Upper lobe of left lung (tissue), 6 donors: ENCODE measurements around the gene FAM13A. TPM values are rescaled to one million over a fixed set of nuclear protein-coding genes. Genes with fewer than 3 reads are reported as not detected.

Source experiments
- ATAC-seq, 2 donors: fragments of 200-7000 bp; cut with Tn5 transposase; one replicate each; pipeline ENCODE4 v1.9.1; 2022; ENCODE audit warnings: mild to moderate bottlenecking in 2 of 2, moderate library complexity in 2 of 2; ENCODE audit not compliant: low FRiP score in 2 of 2
- DNase-seq, 2 donors: peaks; one replicate each; pipeline ENCODE4 v3.0.0-alpha.2; 2019 to 2020
- H3K27ac ChIP-seq, 4 donors: fragments of 200-600 bp; sonication (generic); one replicate each; pipeline ENCODE4 v1.5.1; 2016 to 2019
- H3K27me3 ChIP-seq, 4 donors: fragments of 200-600 bp; sonication (generic); one replicate each; pipeline ENCODE4 v1.5.1; 2017 to 2019
- H3K36me3 ChIP-seq, 4 donors: fragments of 200-600 bp; sonication (generic); one replicate each; pipeline ENCODE4 v1.5.1; 2016 to 2019
- H3K4me1 ChIP-seq, 4 donors: fragments of 200-600 bp; sonication (generic); one replicate each; pipeline ENCODE4 v1.5.1; 2018 to 2019
- H3K4me3 ChIP-seq, 4 donors: fragments of 200-600 bp; sonication (generic); one replicate each; pipeline ENCODE4 v1.5.1; 2017 to 2019; ENCODE audit warnings: mild to moderate bottlenecking in 2 of 4, moderate library complexity in 1 of 4
- H3K9me3 ChIP-seq, 4 donors: fragments of 200-600 bp; sonication (generic); one replicate each; pipeline ENCODE4 v1.5.1; 2018 to 2019
- CTCF ChIP-seq, 6 experiments: fragments of 450-650 bp in 4 of 6; fragments of 200-600 bp in 2 of 6; sonication (generic) in 2 of 6; IDR thresholded peaks; one replicate each; pipeline ENCODE4 v1.5.1; 2016 to 2019; ENCODE audit warnings: antibody characterized with exemption in 6 of 6
- EP300 ChIP-seq, 4 donors: sonication (generic); formaldehyde crosslinking; IDR thresholded peaks; one replicate each; pipeline ENCODE4 v1.5.1; 2017; ENCODE audit warnings: antibody characterized with exemption in 4 of 4, control low read depth in 2 of 4
- POLR2A ChIP-seq, 4 donors: fragments of 450-650 bp; IDR thresholded peaks; one replicate each; pipeline ENCODE4 v1.5.1; 2016 to 2017; ENCODE audit warnings: antibody characterized with exemption in 4 of 4, mild to moderate bottlenecking in 2 of 4
- POLR2AphosphoS5 ChIP-seq, 2 donors: sonication (generic); formaldehyde crosslinking; IDR thresholded peaks; one replicate each; pipeline ENCODE4 v1.5.1; 2017; ENCODE audit warnings: antibody characterized with exemption in 2 of 2
- WGBS, 2 donors: methylation state at CpG; one replicate each; pipeline ENCODE4 v1.1.5; 2017 to 2018; 5-methylcytosine and 5-hydroxymethylcytosine counted together
- total RNA-seq, 6 donors: library from RNA; depleted of rRNA in 4 of 6; stranded (reverse); fragments of >200 nt in 4 of 6; gene quantifications; one replicate each; pipeline versions ENCODE4 v1.1.0 to v1.2.1, GENCODE V29; 2016 to 2021
- donor health status: DM: no; HTN: no; CAD: no; lungs with moderate emphysema.
- donor health status: DM: no; HTN: yes; CAD: no; lungs with severe emphysema.

FAM13A gene
- total RNA-seq, 6 donors from 2014 or later = 15.8 to 173 (median 34.1) TPM

DNA sequence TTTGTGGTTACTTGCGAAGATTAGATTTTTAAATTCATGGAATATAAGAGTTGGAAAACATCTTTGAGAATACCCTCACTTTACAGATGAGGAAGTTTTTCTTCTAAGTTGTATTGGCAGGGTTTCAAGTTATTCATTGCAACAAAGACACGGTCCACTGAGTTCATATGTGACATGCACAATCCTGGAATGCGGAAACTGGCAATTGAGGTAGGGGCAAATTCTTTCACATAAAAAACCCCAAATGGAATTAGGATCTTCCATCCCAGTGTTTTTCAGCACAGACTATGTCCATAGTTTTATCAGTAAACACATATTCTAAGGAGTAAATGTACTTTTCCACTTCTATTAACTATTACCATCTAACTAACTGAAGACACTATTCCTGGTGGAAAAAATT lies 277.6 kb downstream of the FAM13A start:
- DNase-seq (no peak), ATAC-seq (no peak)
- Histone ChIP-seq H3K4me3 (no peak overlapping the region), H3K27me3 (no peaks in the 10 kb centered on the region), H3K4me1 (peaks cover 0 to 8% (median 0%) of the 10 kb centered on the region in 4 donors), H3K36me3 (peaks cover 0 to 67% (median 6%) of the 10 kb centered on the region in 4 donors), H3K27ac (no peak overlapping the region), H3K9me3 (no peaks in the 10 kb centered on the region)
- 62 to 67% methylated on average over 3 of the region's 3 CpGs for WGBS, 2 donors
- TF ChIP-seq EP300 (IDR thresholded peaks at IDR 0.05) (no peak), POLR2AphosphoS5 (IDR thresholded peaks at IDR 0.05) (no peak), POLR2A (IDR thresholded peaks at IDR 0.05) (no peak), CTCF (IDR thresholded peaks at IDR 0.05) (no peak)

DNA sequence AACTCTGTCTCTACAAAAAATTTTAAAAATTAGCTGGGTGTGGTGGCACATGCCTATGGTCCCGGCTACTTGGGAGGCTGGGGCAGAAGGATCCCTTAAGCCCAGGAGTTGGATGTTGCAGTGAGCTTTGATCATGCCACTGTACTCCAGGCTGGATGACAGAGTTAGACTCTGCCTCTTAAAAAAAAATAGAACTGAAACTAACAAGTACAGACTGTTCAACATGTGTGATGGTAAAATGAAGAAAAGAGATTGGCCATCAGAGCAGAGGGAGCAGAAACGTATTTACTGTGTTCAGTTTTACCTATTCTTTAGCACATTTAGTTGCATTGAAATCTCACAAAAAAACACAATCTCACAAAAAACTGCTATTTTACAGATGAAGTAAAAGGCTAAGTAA lies 281.5 kb downstream of the FAM13A start:
- ATAC-seq = no peak
- no peak overlapping the region for H3K27ac ChIP-seq
- no peak for DNase-seq
- H3K4me3 ChIP-seq = no peak overlapping the region
- H3K4me1 ChIP-seq = peaks cover 0 to 12% (median 3%) of the 10 kb centered on the region in 4 donors
- peaks cover 0 to 51% (median 0%) of the 10 kb centered on the region in 4 donors for H3K36me3 ChIP-seq
- no peak for TF ChIP-seq CTCF (IDR thresholded peaks at IDR 0.05)
- TF ChIP-seq POLR2A (IDR thresholded peaks at IDR 0.05) = no peak
- no peak for TF ChIP-seq EP300 (IDR thresholded peaks at IDR 0.05)
- TF ChIP-seq POLR2AphosphoS5 (IDR thresholded peaks at IDR 0.05) = no peak
- H3K27me3 ChIP-seq = no peaks in the 10 kb centered on the region
- H3K9me3 ChIP-seq = no peaks in the 10 kb centered on the region
- 89 to 95% methylated on average over 2 of the region's 2 CpGs for WGBS, 2 donors

DNA sequence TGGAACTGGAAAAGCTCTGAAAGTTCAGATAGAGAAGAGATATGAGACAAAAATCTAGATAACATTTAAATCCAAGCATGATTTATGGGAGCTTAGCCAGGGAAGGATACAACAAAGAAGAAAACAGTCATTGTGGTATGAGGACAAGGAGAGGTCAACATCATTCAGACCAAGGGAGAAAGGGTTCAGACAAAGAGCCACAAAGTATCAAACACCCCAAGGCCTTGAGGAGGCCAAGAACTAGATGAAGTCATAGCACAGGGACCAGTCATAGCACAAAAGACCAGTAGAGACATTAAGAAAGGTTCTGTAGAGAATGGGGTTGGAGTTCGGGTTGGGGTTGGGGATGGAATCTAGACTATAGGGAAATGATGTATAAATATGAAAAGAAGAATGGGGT lies 282.0 kb downstream of the FAM13A start:
- no peak overlapping the region for H3K27ac ChIP-seq
- 90 to 91% methylated on average over 1 of the region's 1 CpG for WGBS, 2 donors
- TF ChIP-seq CTCF (IDR thresholded peaks at IDR 0.05) = no peak
- no peak for TF ChIP-seq POLR2AphosphoS5 (IDR thresholded peaks at IDR 0.05)
- TF ChIP-seq EP300 (IDR thresholded peaks at IDR 0.05) = no peak
- no peak for TF ChIP-seq POLR2A (IDR thresholded peaks at IDR 0.05)
- H3K36me3 ChIP-seq = peaks cover 0 to 49% (median 0%) of the 10 kb centered on the region in 4 donors
- no peak overlapping the region for H3K4me3 ChIP-seq
- DNase-seq (no peak), ATAC-seq (no peak)
- H3K27me3 ChIP-seq = no peaks in the 10 kb centered on the region
- H3K9me3 ChIP-seq = no peaks in the 10 kb centered on the region
- peaks cover 0 to 11% (median 3%) of the 10 kb centered on the region in 4 donors for H3K4me1 ChIP-seq

- ATAC-seq (no peak), DNase-seq (no peak)
- Histone ChIP-seq H3K9me3 (no peaks in the 10 kb centered on the region), H3K27me3 (no peaks in the 10 kb centered on the region), H3K4me3 (no peak overlapping the region), H3K27ac (peak overlapping the region in 1 of 4 donors; percentile 3), H3K36me3 (peaks cover 0 to 24% (median 0%) of the 10 kb centered on the region in 4 donors), H3K4me1 (peaks cover 0 to 6% (median 2%) of the 10 kb centered on the region in 4 donors)
- 74 to 79% methylated on average over 4 of the region's 4 CpGs for WGBS, 2 donors
- TF ChIP-seq EP300 (IDR thresholded peaks at IDR 0.05) (no peak), CTCF (IDR thresholded peaks at IDR 0.05) (no peak), POLR2AphosphoS5 (IDR thresholded peaks at IDR 0.05) (no peak), POLR2A (IDR thresholded peaks at IDR 0.05) (no peak)
Observed at GRCh38 chr4:88771883-88772450, 285.0 kb downstream of the FAM13A start.

DNA sequence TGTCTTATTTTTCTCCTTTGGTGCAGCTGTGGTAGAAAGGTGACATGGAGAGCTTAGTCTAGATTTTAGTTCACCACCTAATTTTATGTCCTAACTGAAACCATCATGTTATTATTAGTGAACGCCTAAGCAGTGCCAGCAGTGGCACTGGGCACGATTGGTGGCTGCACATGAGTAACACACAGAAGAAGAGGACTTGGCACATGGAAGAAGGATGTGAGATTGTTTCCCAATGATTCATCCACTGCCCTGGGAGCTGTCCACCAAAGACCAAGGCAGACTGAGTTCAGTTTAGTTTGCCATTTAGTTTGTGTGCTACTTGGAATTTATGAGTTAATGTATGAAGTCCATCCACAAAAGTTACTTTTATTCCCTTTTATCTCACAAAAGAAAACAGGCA lies 291.3 kb downstream of the FAM13A start:
- no peaks in the 10 kb centered on the region for H3K27me3 ChIP-seq
- H3K27ac ChIP-seq = no peak overlapping the region
- ATAC-seq (peak in 1 of 2 donors; percentile 56), DNase-seq (no peak)
- H3K9me3 ChIP-seq = no peaks in the 10 kb centered on the region
- peaks cover 0 to 23% (median 2%) of the 10 kb centered on the region in 4 donors for H3K36me3 ChIP-seq
- peaks cover 0 to 3% (median 0%) of the 10 kb centered on the region in 4 donors for H3K4me1 ChIP-seq
- 52 to 69% methylated on average over 2 of the region's 2 CpGs for WGBS, 2 donors
- TF ChIP-seq EP300 (IDR thresholded peaks at IDR 0.05) = no peak
- TF ChIP-seq POLR2AphosphoS5 (IDR thresholded peaks at IDR 0.05) = no peak
- no peak for TF ChIP-seq CTCF (IDR thresholded peaks at IDR 0.05)
- TF ChIP-seq POLR2A (IDR thresholded peaks at IDR 0.05) = no peak
- H3K4me3 ChIP-seq = no peak overlapping the region
